ENCODE data around the gene C11orf58.

GRCh38 chr11:16787035-16787742 lies 48.7 kb downstream of the C11orf58 start:
- TF ChIP-seq CTCF (IDR thresholded peaks at IDR 0.05; ENCODE audit: low read depth, low read length) (no peak), EZH2phosphoT487 (IDR thresholded peaks at IDR 0.05; ENCODE audit: low read depth) (no peak)
